HEK293 (cell line): ENCODE data around the gene PBX2.

Experiments
- CTCF ChIA-PET: fragments of 350-600 bp; formaldehyde crosslinking; extraction: SDS; loops from one replicate; lab custom pipeline; 2021; ENCODE audit warnings: antibody characterized with exemption; lab: Yijun Ruan, JAX
- POLR2A ChIA-PET: fragments of 300-600 bp; formaldehyde crosslinking; extraction: SDS; loops from one replicate; lab custom pipeline; 2020; ENCODE audit warnings: antibody characterized with exemption, inconsistent platforms; lab: Yijun Ruan, JAX
- H3K27ac ChIP-seq: fragments of 200-500 bp; sonication (Bioruptor generic); 2 replicates; pipeline ENCODE4 v1.5.1; 2014; ENCODE audit warnings: low read depth, low read length, control low read depth, inconsistent platforms; ENCODE audit errors: extremely low read depth
- H3K36me3 ChIP-seq, 2 experiments: fragments of 200-500 bp in 1 of 2; sonication (Bioruptor generic) in 1 of 2; 1 replicate in 1 of 2; 2 replicates in 1 of 2; pipeline ENCODE4 v1.5.1; 2014 to 2017; ENCODE audit warnings: inconsistent platforms in 2 of 2, low read length in 2 of 2; ENCODE audit not compliant: control insufficient read depth in 2 of 2, insufficient read depth in 1 of 2
- H3K4me1 ChIP-seq: fragments of 200-500 bp; sonication (Bioruptor generic); 2 replicates; pipeline ENCODE4 v1.5.1; 2014; ENCODE audit warnings: mild to moderate bottlenecking, low read length, inconsistent platforms; ENCODE audit not compliant: control insufficient read depth, insufficient read depth
- H3K4me3 ChIP-seq: 2 replicates; pipeline ENCODE4 v1.5.1; 2011; ENCODE audit warnings: low read depth, mild to moderate bottlenecking, control low read depth, low read length, moderate library complexity
- H3K9me3 ChIP-seq: fragments of 200-500 bp; sonication (Bioruptor generic); 2 replicates; pipeline ENCODE4 v1.5.1; 2014; ENCODE audit warnings: low read depth, low read length, inconsistent platforms; ENCODE audit not compliant: control insufficient read depth, insufficient read depth
- GFI1B ChIP-seq: fragments of 450-650 bp; formaldehyde crosslinking; IDR thresholded peaks from 2 replicates; pipeline ENCODE4 v1.5.1; 2016; ENCODE audit warnings: missing biosample characterization, missing genetic modification characterization
- GLI2 ChIP-seq: fragments of 450-650 bp; formaldehyde crosslinking; IDR thresholded peaks from 2 replicates; pipeline ENCODE4; 2017; ENCODE audit warnings: missing biosample characterization, missing genetic modification characterization, low read depth, borderline replicate concordance
- GLI4 ChIP-seq: fragments of 450-650 bp; formaldehyde crosslinking; IDR thresholded peaks from 2 replicates; pipeline ENCODE4 v1.5.1; 2016; ENCODE audit warnings: missing biosample characterization, missing genetic modification characterization
- GLIS1 ChIP-seq: fragments of 450-650 bp; formaldehyde crosslinking; IDR thresholded peaks from 2 replicates; pipeline ENCODE4 v1.5.1; 2016; ENCODE audit warnings: missing biosample characterization, missing genetic modification characterization
- KLF1 ChIP-seq: fragments of 450-650 bp; formaldehyde crosslinking; IDR thresholded peaks from 2 replicates; pipeline ENCODE4 v1.5.1; 2016; ENCODE audit warnings: missing biosample characterization, missing genetic modification characterization
- KLF10 ChIP-seq: fragments of 450-650 bp; IDR thresholded peaks from 2 replicates; pipeline ENCODE4 v1.5.1; 2018; ENCODE audit warnings: missing biosample characterization, mild to moderate bottlenecking, missing genetic modification characterization
- KLF16 ChIP-seq: fragments of 450-650 bp; formaldehyde crosslinking; IDR thresholded peaks from 2 replicates; pipeline ENCODE4 v1.5.1; 2017; ENCODE audit warnings: missing biosample characterization, missing genetic modification characterization
- KLF17 ChIP-seq: fragments of 450-650 bp; formaldehyde crosslinking; IDR thresholded peaks from 2 replicates; pipeline ENCODE4 v1.5.1; 2016; ENCODE audit warnings: missing biosample characterization, missing genetic modification characterization
- KLF7 ChIP-seq: fragments of 450-650 bp; formaldehyde crosslinking; IDR thresholded peaks from 2 replicates; pipeline ENCODE4 v1.5.1; 2016; ENCODE audit warnings: missing biosample characterization, missing genetic modification characterization, borderline replicate concordance
- KLF9 ChIP-seq: fragments of 450-650 bp; formaldehyde crosslinking; IDR thresholded peaks from 2 replicates; pipeline ENCODE4 v1.5.1; 2016; ENCODE audit warnings: missing biosample characterization, missing genetic modification characterization, low read depth
- PRDM1 ChIP-seq: fragments of 450-650 bp; formaldehyde crosslinking; IDR thresholded peaks from 2 replicates; pipeline ENCODE4; 2016; ENCODE audit warnings: missing biosample characterization, missing genetic modification characterization
- RBAK ChIP-seq: fragments of 450-650 bp; formaldehyde crosslinking; IDR thresholded peaks from 2 replicates; pipeline ENCODE4 v1.5.1; 2016; ENCODE audit warnings: missing biosample characterization, missing genetic modification characterization
- SCRT1 ChIP-seq: fragments of 450-650 bp; formaldehyde crosslinking; IDR thresholded peaks from 2 replicates; pipeline ENCODE4 v1.5.1; 2016; ENCODE audit warnings: missing biosample characterization, missing genetic modification characterization, borderline replicate concordance
- ZBTB8A ChIP-seq: fragments of 450-650 bp; formaldehyde crosslinking; IDR thresholded peaks from 2 replicates; pipeline ENCODE4 v1.5.1; 2016; ENCODE audit warnings: missing biosample characterization, missing genetic modification characterization
- ZFP3 ChIP-seq: fragments of 450-650 bp; formaldehyde crosslinking; IDR thresholded peaks from 2 replicates; pipeline ENCODE4 v1.5.1; 2016; ENCODE audit warnings: low read depth, missing biosample characterization, missing genetic modification characterization
- ZNF221 ChIP-seq: fragments of 450-650 bp; formaldehyde crosslinking; IDR thresholded peaks from 2 replicates; pipeline ENCODE4 v1.5.1; 2017; ENCODE audit warnings: missing biosample characterization, missing genetic modification characterization, borderline replicate concordance
- ZNF292 ChIP-seq: fragments of 450-650 bp; formaldehyde crosslinking; IDR thresholded peaks from 2 replicates; pipeline ENCODE4 v1.5.1; 2016; ENCODE audit warnings: low read depth, missing biosample characterization, missing genetic modification characterization, borderline replicate concordance
- ZNF350 ChIP-seq: fragments of 450-650 bp; formaldehyde crosslinking; IDR thresholded peaks from 2 replicates; pipeline ENCODE4 v1.5.0; 2017; ENCODE audit warnings: missing biosample characterization, mild to moderate bottlenecking, missing genetic modification characterization
- ZNF391 ChIP-seq: fragments of 450-650 bp; formaldehyde crosslinking; IDR thresholded peaks from 2 replicates; pipeline ENCODE4 v1.5.1; 2016; ENCODE audit warnings: low read depth, missing biosample characterization, missing genetic modification characterization, borderline replicate concordance
- ZNF473 ChIP-seq: fragments of 450-650 bp; formaldehyde crosslinking; IDR thresholded peaks from 2 replicates; pipeline ENCODE4 v1.5.1; 2017; ENCODE audit warnings: missing biosample characterization, missing genetic modification characterization
- ZNF501 ChIP-seq: fragments of 450-650 bp; formaldehyde crosslinking; IDR thresholded peaks from 2 replicates; pipeline ENCODE4 v1.5.1; 2016; ENCODE audit warnings: missing biosample characterization, missing genetic modification characterization
- ZNF555 ChIP-seq: fragments of 450-650 bp; formaldehyde crosslinking; conservative IDR thresholded peaks from 2 replicates; pipeline ENCODE4 v1.5.1; 2017; ENCODE audit warnings: missing biosample characterization, mild to moderate bottlenecking, missing genetic modification characterization, inconsistent platforms
- ZNF558 ChIP-seq: fragments of 450-650 bp; formaldehyde crosslinking; IDR thresholded peaks from 2 replicates; pipeline ENCODE4 v1.5.1; 2016; ENCODE audit warnings: missing biosample characterization, missing genetic modification characterization
- ZNF596 ChIP-seq: fragments of 450-650 bp; IDR thresholded peaks from 2 replicates; pipeline ENCODE4 v1.5.0; 2018; ENCODE audit warnings: missing biosample characterization, mild to moderate bottlenecking, missing genetic modification characterization, moderate library complexity
- ZNF701 ChIP-seq: fragments of 450-650 bp; formaldehyde crosslinking; IDR thresholded peaks from 2 replicates; pipeline ENCODE4 v1.5.1; 2016; ENCODE audit warnings: missing biosample characterization, missing genetic modification characterization
- ZNF777 ChIP-seq: fragments of 450-650 bp; formaldehyde crosslinking; IDR thresholded peaks from 2 replicates; pipeline ENCODE4 v1.5.1; 2017; ENCODE audit warnings: missing biosample characterization, missing genetic modification characterization, borderline replicate concordance
- ZSCAN5A ChIP-seq: fragments of 450-650 bp; formaldehyde crosslinking; IDR thresholded peaks from 2 replicates; pipeline ENCODE4 v1.5.1; 2016; ENCODE audit warnings: missing biosample characterization, missing genetic modification characterization
- TF ChIP-seq, protein P1 (sequence below): fragments of 450-650 bp; formaldehyde crosslinking; IDR thresholded peaks from 2 replicates; pipeline ENCODE4; 2016; ENCODE audit warnings: missing biosample characterization, missing genetic modification characterization
- TF ChIP-seq, protein P2 (sequence below): fragments of 450-650 bp; formaldehyde crosslinking; IDR thresholded peaks from 2 replicates; pipeline ENCODE4 v1.5.1; 2016; ENCODE audit warnings: missing biosample characterization, missing genetic modification characterization

The PBX2 gene, protein sequence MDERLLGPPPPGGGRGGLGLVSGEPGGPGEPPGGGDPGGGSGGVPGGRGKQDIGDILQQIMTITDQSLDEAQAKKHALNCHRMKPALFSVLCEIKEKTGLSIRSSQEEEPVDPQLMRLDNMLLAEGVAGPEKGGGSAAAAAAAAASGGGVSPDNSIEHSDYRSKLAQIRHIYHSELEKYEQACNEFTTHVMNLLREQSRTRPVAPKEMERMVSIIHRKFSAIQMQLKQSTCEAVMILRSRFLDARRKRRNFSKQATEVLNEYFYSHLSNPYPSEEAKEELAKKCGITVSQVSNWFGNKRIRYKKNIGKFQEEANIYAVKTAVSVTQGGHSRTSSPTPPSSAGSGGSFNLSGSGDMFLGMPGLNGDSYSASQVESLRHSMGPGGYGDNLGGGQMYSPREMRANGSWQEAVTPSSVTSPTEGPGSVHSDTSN

DNA sequence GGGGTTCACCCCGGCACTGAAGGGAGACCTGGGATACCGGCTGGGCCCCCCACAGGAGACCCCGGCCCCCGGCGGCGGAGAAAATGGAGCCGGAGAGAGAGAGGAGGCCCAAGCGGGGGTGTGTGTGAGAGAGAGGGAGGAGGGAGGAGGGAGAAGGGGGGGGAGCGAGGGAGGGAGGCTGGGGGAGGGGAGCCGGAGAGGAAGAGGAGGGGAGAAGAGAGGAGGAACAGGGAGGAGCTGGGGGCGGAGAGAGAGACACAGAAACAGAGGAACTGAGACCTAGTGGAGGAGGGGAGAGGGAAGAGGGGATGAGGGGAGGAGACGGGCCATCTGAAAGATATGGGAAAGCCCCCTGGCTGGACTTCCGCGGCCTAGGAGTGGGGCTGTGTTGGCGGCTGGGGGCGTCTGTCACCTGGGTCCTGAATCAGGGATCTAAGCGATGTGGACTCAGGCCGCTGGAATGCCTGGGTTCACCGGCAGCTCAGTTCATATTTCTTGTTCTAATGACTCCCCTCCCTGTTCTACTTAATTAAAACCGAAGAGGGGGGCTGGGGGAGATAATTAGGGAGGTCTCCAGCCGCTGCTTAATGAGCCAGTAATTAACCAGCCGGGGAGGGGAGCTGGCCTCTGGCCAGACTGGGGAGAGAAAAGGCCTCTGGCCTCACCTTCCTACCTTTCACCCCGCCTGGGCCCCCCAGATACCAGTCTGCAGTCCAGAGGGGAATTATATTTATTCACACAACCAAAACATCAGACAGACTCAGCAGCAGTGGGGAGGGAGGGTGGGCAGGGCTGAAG is at the start of gene PBX2:
Gene PBX2 (minus strand): TSS at position 149 of the 798 bp plus-strand sequence. CDS start 287 bp downstream, outside the sequence.
- POLR2A ChIA-PET = interaction anchor here (0.6 to 2.2 kb wide), 15 partner anchors 11 to 1082 kb away, joined by 3 to 18 read pairs (median 6); partner anchors contain the start of genes AGPAT1, ATF6B, FKBPL and GPANK1
- Histone ChIP-seq H3K27ac (peak within 1 kb of the TSS; percentile 77), H3K36me3 (peaks cover 0 to 27% of the 10 kb centered on the region in 2 experiments; a peak in 1 of 3 replicates), H3K4me3 (peak within 1 kb of the TSS; percentile 62), H3K4me1 (peaks cover 10% of the 10 kb centered on the region), H3K9me3 (no peaks in the 10 kb centered on the region)
- CTCF ChIA-PET = interaction anchor here (0.6 to 1.8 kb wide), 3 partner anchors 8 to 71 kb away, joined by 3 to 6 read pairs (median 3); no protein-coding TSS in a partner anchor
- peak; percentile 87 for TF ChIP-seq KLF9 (tag by site-specific recombination)
- no peak for TF ChIP-seq SCRT1 (tag by site-specific recombination)
- no peak for TF ChIP-seq ZNF501 (tag by site-specific recombination)
- no peak for TF ChIP-seq ZFP3 (tag by site-specific recombination)
- TF ChIP-seq GLI4 (tag by site-specific recombination) = no peak; the same call in 1 of the 2 replicates
- TF ChIP-seq KLF17 (tag by site-specific recombination) = peak; percentile 79; the same call in 1 of the 2 replicates
- peak; percentile 31; the same call in 1 of the 2 replicates for TF ChIP-seq ZNF596 (tag by site-specific recombination)
- TF ChIP-seq PRDM1 (tag by site-specific recombination) = no peak
- TF ChIP-seq KLF16 (tag by site-specific recombination) = peak; percentile 90
- no peak for TF ChIP-seq ZNF701 (tag by site-specific recombination)
- no peak for TF ChIP-seq ZNF221
- TF ChIP-seq, protein P1, sequence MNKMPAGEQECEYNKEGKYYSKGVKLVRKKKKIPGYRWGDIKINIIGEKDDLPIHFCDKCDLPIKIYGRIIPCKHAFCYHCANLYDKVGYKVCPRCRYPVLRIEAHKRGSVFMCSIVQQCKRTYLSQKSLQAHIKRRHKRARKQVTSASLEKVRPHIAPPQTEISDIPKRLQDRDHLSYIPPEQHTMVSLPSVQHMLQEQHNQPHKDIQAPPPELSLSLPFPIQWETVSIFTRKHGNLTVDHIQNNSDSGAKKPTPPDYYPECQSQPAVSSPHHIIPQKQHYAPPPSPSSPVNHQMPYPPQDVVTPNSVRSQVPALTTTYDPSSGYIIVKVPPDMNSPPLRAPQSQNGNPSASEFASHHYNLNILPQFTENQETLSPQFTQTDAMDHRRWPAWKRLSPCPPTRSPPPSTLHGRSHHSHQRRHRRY (tag by site-specific recombination) = no peak
- TF ChIP-seq ZNF292 (tag by site-specific recombination) = no peak
- 0 out of 2 replicates have a peak, but pooled peaks have one; percentile 51 for TF ChIP-seq KLF7
- no peak for TF ChIP-seq ZSCAN5A
- TF ChIP-seq ZNF555 = no peak
- TF ChIP-seq GLI2 (tag by site-specific recombination) = no peak
- TF ChIP-seq KLF10 (tag by site-specific recombination) = peak; percentile 76; the same call in 1 of the 2 replicates
- TF ChIP-seq ZBTB8A (tag by site-specific recombination) = 0 out of 2 replicates have a peak, but pooled peaks have one; percentile 31
- peak; percentile 67 for TF ChIP-seq GLIS1 (tag by site-specific recombination)
- no peak for TF ChIP-seq ZNF558 (tag by site-specific recombination)
- no peak for TF ChIP-seq RBAK
- TF ChIP-seq, protein P2, sequence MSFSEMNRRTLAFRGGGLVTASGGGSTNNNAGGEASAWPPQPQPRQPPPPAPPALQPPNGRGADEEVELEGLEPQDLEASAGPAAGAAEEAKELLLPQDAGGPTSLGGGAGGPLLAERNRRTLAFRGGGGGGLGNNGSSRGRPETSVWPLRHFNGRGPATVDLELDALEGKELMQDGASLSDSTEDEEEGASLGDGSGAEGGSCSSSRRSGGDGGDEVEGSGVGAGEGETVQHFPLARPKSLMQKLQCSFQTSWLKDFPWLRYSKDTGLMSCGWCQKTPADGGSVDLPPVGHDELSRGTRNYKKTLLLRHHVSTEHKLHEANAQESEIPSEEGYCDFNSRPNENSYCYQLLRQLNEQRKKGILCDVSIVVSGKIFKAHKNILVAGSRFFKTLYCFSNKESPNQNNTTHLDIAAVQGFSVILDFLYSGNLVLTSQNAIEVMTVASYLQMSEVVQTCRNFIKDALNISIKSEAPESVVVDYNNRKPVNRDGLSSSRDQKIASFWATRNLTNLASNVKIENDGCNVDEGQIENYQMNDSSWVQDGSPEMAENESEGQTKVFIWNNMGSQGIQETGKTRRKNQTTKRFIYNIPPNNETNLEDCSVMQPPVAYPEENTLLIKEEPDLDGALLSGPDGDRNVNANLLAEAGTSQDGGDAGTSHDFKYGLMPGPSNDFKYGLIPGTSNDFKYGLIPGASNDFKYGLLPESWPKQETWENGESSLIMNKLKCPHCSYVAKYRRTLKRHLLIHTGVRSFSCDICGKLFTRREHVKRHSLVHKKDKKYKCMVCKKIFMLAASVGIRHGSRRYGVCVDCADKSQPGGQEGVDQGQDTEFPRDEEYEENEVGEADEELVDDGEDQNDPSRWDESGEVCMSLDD (tag by site-specific recombination) = peak; percentile 91
- peak; percentile 64 for TF ChIP-seq KLF1 (tag by site-specific recombination)
- TF ChIP-seq ZNF777 (tag by site-specific recombination) = no peak
- no peak for TF ChIP-seq GFI1B (tag by site-specific recombination)
- no peak for TF ChIP-seq ZNF473
- no peak for TF ChIP-seq ZNF350 (tag by site-specific recombination)
- 0 out of 2 replicates have a peak, but pooled peaks have one; percentile 27 for TF ChIP-seq ZNF391
